ENCODE results near the gene HS3ST3B1. TPM values are rescaled to one million over a fixed set of nuclear protein-coding genes. Genes with fewer than 3 reads are reported as not detected.

HS3ST3B1 gene
- total RNA-seq, 4 donors from 2014 or later: 0.10 to 4.0 (median 0.82) TPM

DNA sequence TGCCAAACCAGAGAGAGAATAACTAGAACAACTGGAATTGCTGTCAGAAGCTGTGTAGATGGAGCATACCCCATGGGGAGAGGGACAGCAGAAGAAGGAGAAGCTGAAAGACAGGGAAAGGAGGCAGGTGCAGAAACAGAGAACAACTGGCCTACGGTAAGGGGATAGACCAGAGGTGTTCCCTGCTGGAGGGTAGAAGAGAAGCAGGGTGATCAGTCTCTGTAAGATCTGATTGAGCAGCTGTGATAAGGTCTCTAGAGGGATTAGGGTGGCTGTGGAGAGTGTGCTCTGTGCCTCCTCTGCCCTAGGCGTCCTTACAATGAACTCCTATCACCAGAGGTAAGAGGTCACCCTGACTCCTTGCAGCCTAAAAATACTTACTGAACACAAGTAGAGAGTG lies 30.4 kb upstream of the HS3ST3B1 start:
- no peaks in the 10 kb centered on the region for H3K9me3 ChIP-seq
- intact Hi-C loops (cut with DNase I; ENCODE audit: low total_unique reads): no loop called here
- in situ Hi-C loops (cut with MboI; ENCODE audit: low sequenced_read_pairs in 4 of 4): no loop called here
- no peaks in the 10 kb centered on the region for H3K4me1 ChIP-seq
- H3K4me3 ChIP-seq: no peak overlapping the region
- ATAC-seq: no peak
- no peaks in the 10 kb centered on the region for H3K36me3 ChIP-seq
- no peak overlapping the region for H3K27ac ChIP-seq
- DNase-seq: no peak
- H3K27me3 ChIP-seq: no peaks in the 10 kb centered on the region
- TF ChIP-seq POLR2A (IDR thresholded peaks at IDR 0.05): no peak
- TF ChIP-seq, protein P1, sequence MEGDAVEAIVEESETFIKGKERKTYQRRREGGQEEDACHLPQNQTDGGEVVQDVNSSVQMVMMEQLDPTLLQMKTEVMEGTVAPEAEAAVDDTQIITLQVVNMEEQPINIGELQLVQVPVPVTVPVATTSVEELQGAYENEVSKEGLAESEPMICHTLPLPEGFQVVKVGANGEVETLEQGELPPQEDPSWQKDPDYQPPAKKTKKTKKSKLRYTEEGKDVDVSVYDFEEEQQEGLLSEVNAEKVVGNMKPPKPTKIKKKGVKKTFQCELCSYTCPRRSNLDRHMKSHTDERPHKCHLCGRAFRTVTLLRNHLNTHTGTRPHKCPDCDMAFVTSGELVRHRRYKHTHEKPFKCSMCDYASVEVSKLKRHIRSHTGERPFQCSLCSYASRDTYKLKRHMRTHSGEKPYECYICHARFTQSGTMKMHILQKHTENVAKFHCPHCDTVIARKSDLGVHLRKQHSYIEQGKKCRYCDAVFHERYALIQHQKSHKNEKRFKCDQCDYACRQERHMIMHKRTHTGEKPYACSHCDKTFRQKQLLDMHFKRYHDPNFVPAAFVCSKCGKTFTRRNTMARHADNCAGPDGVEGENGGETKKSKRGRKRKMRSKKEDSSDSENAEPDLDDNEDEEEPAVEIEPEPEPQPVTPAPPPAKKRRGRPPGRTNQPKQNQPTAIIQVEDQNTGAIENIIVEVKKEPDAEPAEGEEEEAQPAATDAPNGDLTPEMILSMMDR (IDR thresholded peaks at IDR 0.05 in 4 of 5, conservative IDR thresholded peaks at IDR 0.05 in 1 of 5): no peak

DNA sequence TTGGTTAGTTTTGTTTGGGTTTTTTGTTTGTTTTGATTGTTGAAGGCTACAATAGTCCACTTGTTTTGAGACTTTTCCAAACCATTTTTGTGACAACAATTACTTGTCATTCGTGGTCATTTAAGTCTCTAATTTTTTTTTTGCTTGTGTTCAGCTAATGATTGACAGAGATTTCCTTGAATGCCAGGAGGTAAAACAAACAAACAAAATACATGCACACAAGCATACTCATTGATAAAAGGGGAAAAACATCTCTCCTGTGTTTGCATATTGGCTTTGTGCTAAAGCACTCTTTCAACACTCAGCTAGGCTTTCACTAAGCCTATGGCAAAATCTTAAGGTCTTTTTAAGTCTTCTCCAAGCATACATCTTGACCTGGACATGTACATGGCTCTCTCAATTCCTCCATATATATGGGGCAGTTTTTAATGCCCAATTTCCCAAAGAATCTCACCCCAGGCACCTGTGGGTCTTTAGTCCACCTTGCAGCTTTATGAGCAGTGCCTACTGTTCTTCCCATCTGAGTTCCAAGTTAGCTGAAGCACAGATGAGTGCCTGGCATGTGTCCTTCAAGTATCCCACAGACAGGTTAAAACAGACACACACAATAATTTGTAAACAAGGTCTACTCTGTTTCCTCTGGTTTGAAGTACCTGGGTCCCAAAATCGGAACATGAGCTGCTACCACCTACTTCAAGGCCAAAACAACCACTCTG lies 24.2 kb upstream of the HS3ST3B1 start:
- Histone ChIP-seq H3K9me3 (no peaks in the 10 kb centered on the region), H3K27me3 (no peaks in the 10 kb centered on the region), H3K4me3 (no peak overlapping the region), H3K4me1 (no peaks in the 10 kb centered on the region), H3K36me3 (no peaks in the 10 kb centered on the region), H3K27ac (no peak overlapping the region)
- in situ Hi-C loops (cut with MboI; ENCODE audit: low sequenced_read_pairs in 4 of 4): no loop called here
- intact Hi-C loops (cut with DNase I; ENCODE audit: low total_unique reads): no loop called here
- TF ChIP-seq, protein P1 (IDR thresholded peaks at IDR 0.05 in 4 of 5, conservative IDR thresholded peaks at IDR 0.05 in 1 of 5): no peak
- no peak for TF ChIP-seq POLR2A (IDR thresholded peaks at IDR 0.05)
- DNase-seq (no peak), ATAC-seq (no peak)

DNA sequence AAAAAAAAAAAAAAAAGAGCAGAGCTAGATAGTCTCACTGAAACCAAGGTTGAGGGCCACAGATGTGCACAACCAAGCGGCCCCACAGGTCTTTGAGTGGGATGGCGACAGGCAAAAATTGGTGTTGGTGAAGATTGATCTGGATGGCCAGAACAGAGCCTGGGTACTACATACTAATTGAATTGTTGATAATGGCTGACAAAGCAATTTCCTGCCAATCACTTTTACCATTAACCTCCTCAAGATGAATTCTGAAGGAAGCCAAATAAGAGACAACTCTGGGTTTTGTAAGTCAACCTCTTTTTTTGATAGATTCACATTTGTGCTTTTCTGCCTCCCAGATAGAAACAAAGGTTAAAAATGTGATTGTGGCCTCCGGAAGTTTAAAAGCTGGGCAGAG lies 19.4 kb upstream of the HS3ST3B1 start:
- no peaks in the 10 kb centered on the region for H3K9me3 ChIP-seq
- TF ChIP-seq, protein P1 (IDR thresholded peaks at IDR 0.05 in 4 of 5, conservative IDR thresholded peaks at IDR 0.05 in 1 of 5): no peak
- TF ChIP-seq POLR2A (IDR thresholded peaks at IDR 0.05): no peak
- H3K27me3 ChIP-seq: no peaks in the 10 kb centered on the region
- intact Hi-C loops (cut with DNase I; ENCODE audit: low total_unique reads) (no loop called here), in situ Hi-C loops (cut with MboI; ENCODE audit: low sequenced_read_pairs in 4 of 4) (no loop called here)
- ATAC-seq: no peak
- no peak overlapping the region for H3K27ac ChIP-seq
- DNase-seq: no peak
- no peak overlapping the region for H3K4me3 ChIP-seq
- H3K4me1 ChIP-seq: no peaks in the 10 kb centered on the region
- no peaks in the 10 kb centered on the region for H3K36me3 ChIP-seq

DNA sequence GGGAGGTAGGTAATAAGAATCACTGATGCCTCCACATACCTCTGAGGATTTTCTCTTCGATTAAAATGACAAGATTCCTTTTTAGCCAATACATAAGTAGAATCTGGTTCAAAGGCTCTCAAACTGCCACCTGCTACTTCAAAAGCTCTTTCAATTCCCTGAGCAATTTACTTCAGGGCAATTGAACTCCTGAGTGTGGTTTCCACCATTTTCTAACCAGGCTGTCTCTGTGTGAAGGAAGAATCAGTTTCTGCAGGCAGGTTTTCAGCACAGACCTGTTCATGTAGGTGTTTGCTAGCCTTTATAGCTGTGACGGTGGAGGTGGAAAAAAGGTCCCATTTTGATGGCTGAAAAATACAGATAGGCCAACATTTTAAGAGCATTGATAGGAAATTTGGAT lies 18.2 kb upstream of the HS3ST3B1 start:
- ATAC-seq (no peak), DNase-seq (no peak)
- Histone ChIP-seq H3K36me3 (no peaks in the 10 kb centered on the region), H3K4me1 (no peaks in the 10 kb centered on the region), H3K27ac (no peak overlapping the region), H3K4me3 (no peak overlapping the region), H3K27me3 (no peaks in the 10 kb centered on the region), H3K9me3 (no peaks in the 10 kb centered on the region)
- no peak for TF ChIP-seq POLR2A (IDR thresholded peaks at IDR 0.05)
- TF ChIP-seq, protein P1 (IDR thresholded peaks at IDR 0.05 in 4 of 5, conservative IDR thresholded peaks at IDR 0.05 in 1 of 5): no peak
- intact Hi-C loops (cut with DNase I; ENCODE audit: low total_unique reads) (no loop called here), in situ Hi-C loops (cut with MboI; ENCODE audit: low sequenced_read_pairs in 4 of 4) (no loop called here)

DNA sequence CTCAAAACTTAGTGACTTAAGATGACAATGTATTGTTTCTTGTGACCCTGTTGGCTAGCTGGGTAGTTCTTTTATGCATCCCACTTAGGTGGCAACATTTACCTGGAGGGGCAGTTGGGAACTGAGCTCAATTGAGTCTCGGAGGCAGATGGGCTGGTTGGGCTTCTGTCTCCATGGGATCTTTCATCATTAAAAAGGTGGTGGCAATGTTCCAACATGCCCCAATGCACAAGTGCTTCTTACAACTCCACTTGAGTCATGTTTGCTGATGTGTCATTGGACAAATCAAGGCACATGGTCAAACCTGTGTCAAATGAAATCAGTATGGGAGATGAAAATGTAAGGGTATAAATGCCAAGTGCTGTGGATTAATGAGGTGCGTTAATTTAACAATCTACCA lies 11.7 kb upstream of the HS3ST3B1 start:
- no peaks in the 10 kb centered on the region for H3K36me3 ChIP-seq
- in situ Hi-C loops (cut with MboI; ENCODE audit: low sequenced_read_pairs in 4 of 4) (no loop called here), intact Hi-C loops (cut with DNase I; ENCODE audit: low total_unique reads) (no loop called here)
- peaks cover 6 to 28% (median 24%) of the 10 kb centered on the region in 3 donors for H3K27me3 ChIP-seq
- TF ChIP-seq, protein P1 (IDR thresholded peaks at IDR 0.05 in 4 of 5, conservative IDR thresholded peaks at IDR 0.05 in 1 of 5): no peak
- no peak for TF ChIP-seq POLR2A (IDR thresholded peaks at IDR 0.05)
- ATAC-seq: no peak
- no peaks in the 10 kb centered on the region for H3K9me3 ChIP-seq
- DNase-seq: no peak
- H3K4me1 ChIP-seq: no peaks in the 10 kb centered on the region
- H3K27ac ChIP-seq: no peak overlapping the region
- no peak overlapping the region for H3K4me3 ChIP-seq
